ENCODE results near the gene RBM39. TPM values are rescaled to one million over a fixed set of nuclear protein-coding genes. Genes with fewer than 3 reads are reported as not detected.
"Not testable (repeated sequence)": the region's sequence is repeated elsewhere in the genome, so short reads cannot be mapped to it uniquely, and the experiment has no call there.

Gene RBM39
- total and polyA plus RNA-seq, 10 of the 15 experiments (the other 5 are each of a cell fraction or from before 2014, with no cell fraction given): 135 to 280 (median 217) TPM

- intact Hi-C loops (cut with micrococcal nuclease; ENCODE audit: unreplicated experiment); POLR2A ChIA-PET; H2AFZ ChIP-seq (ENCODE audit: control insufficient read depth, low read depth, low read length); ATAC-seq; H3K36me3 ChIP-seq (ENCODE audit: control insufficient read depth in 2 of 2, insufficient read depth in 2 of 2, low read length in 1 of 2); H3K4me1 ChIP-seq (ENCODE audit: control insufficient read depth, insufficient read depth, low read length); RAD21 ChIA-PET (ENCODE audit: unreplicated experiment); H3K27ac ChIP-seq (ENCODE audit: control insufficient read depth, insufficient read depth); SMC1A ChIA-PET (ENCODE audit: uncharacterized antibody, unreplicated experiment); H3K9me3 ChIP-seq (replicated peaks; ENCODE audit: control insufficient read depth, insufficient read depth, low read length); in situ Hi-C loops (cut with MboI); H3K4me3 ChIP-seq; DNase-seq (ENCODE audit: low read depth, low spot score); H4K20me1 ChIP-seq (ENCODE audit: control insufficient read depth, insufficient read depth); BruUV-seq (replicated peaks); FAIRE-seq; CTCF ChIA-PET; H3K27me3 ChIP-seq (replicated peaks in 1 of 2; ENCODE audit: control insufficient read depth in 2 of 2, insufficient read depth in 2 of 2, low read length in 1 of 2); H3K9ac ChIP-seq (ENCODE audit: control insufficient read depth, insufficient read depth, low read length); H3K4me2 ChIP-seq (ENCODE audit: control insufficient read depth, insufficient read depth): not testable (repeated sequence)
- peaks cover 13% of the 10 kb centered on the region for H3K79me2 ChIP-seq (ENCODE audit: control insufficient read depth, insufficient read depth, low read length)
- WGBS (ENCODE audit: insufficient coverage, insufficient replicate concordance, low lambda C conversion rate, missing lambda C conversion rate): 83% methylated on average over 4 of the region's 4 CpGs
Observed at GRCh38 chr20:35785541-35785940, 43.5 kb upstream of the RBM39 start.

GRCh38 chr20:35783811-35784210 lies 41.8 kb upstream of the RBM39 start:
- SMC1A ChIA-PET (ENCODE audit: uncharacterized antibody, unreplicated experiment): interaction anchor here (0.6 kb wide), 1 partner anchor 43 kb away, joined by 3 read pairs; no protein-coding TSS in a partner anchor
- H3K9ac ChIP-seq (ENCODE audit: control insufficient read depth, insufficient read depth, low read length); H3K36me3 ChIP-seq (ENCODE audit: control insufficient read depth in 2 of 2, insufficient read depth in 2 of 2, low read length in 1 of 2); H4K20me1 ChIP-seq (ENCODE audit: control insufficient read depth, insufficient read depth); in situ Hi-C loops (cut with MboI); RAD21 ChIA-PET (ENCODE audit: unreplicated experiment); H3K27me3 ChIP-seq (replicated peaks in 1 of 2; ENCODE audit: control insufficient read depth in 2 of 2, insufficient read depth in 2 of 2, low read length in 1 of 2); H3K27ac ChIP-seq (ENCODE audit: control insufficient read depth, insufficient read depth); H3K9me3 ChIP-seq (replicated peaks; ENCODE audit: control insufficient read depth, insufficient read depth, low read length); H2AFZ ChIP-seq (ENCODE audit: control insufficient read depth, low read depth, low read length); intact Hi-C loops (cut with micrococcal nuclease; ENCODE audit: unreplicated experiment); DNase-seq (ENCODE audit: low read depth, low spot score); H3K4me1 ChIP-seq (ENCODE audit: control insufficient read depth, insufficient read depth, low read length); BruUV-seq (replicated peaks); FAIRE-seq; ATAC-seq; H3K4me2 ChIP-seq (ENCODE audit: control insufficient read depth, insufficient read depth); CTCF ChIA-PET; H3K4me3 ChIP-seq: not testable (repeated sequence)
- POLR2A ChIA-PET: interaction anchor here (0.6 kb wide), 1 partner anchor 167 kb away, joined by 4 read pairs; no protein-coding TSS in a partner anchor
- WGBS (ENCODE audit: insufficient coverage, insufficient replicate concordance, low lambda C conversion rate, missing lambda C conversion rate): 24% methylated on average over 12 of the region's 12 CpGs
- H3K79me2 ChIP-seq (ENCODE audit: control insufficient read depth, insufficient read depth, low read length): peaks cover 14% of the 10 kb centered on the region

Data from GM12878 (cell line).